T-helper 17 cell (primary cell): ENCODE data around the gene DHX38. TPM values are rescaled to one million over a fixed set of nuclear protein-coding genes. Genes with fewer than 3 reads are reported as not detected.
A peak's percentile ranks its signal among the peaks of the same experiment; 100 is the strongest.
"Not testable (repeated sequence)": the region's sequence is repeated elsewhere in the genome, so short reads cannot be mapped to it uniquely, and the experiment has no call there.

Experiments
- ATAC-seq: fragments of 150-1000 bp; cut with Tn5 transposase; 2 replicates; pipeline ENCODE4 v1.10.0; 2021; ENCODE audit warnings: mild to moderate bottlenecking, moderate library complexity
- DNase-seq, 3 donors: peaks; one replicate each; pipeline versions ENCODE4 v3.0.0 to v3.0.0-alpha.2; 2020 to 2021
- H3K9me3 ChIP-seq: one replicate; pipeline ENCODE4 v1.7.0; 2013; ENCODE audit warnings: low read length, mild to moderate bottlenecking; ENCODE audit not compliant: control insufficient read depth, poor library complexity, severe bottlenecking
- H3K27ac Mint-ChIP-seq: one replicate; pipeline ENCODE4 v1.8.0; 2022; ENCODE audit warnings: mild to moderate bottlenecking, moderate library complexity, mixed read lengths
- H3K27me3 Mint-ChIP-seq: one replicate; pipeline ENCODE4 v1.8.0; 2022; ENCODE audit warnings: mixed read lengths
- H3K36me3 Mint-ChIP-seq: one replicate; pipeline ENCODE4 v1.8.0; 2022; ENCODE audit warnings: low read depth, mixed read lengths
- H3K4me1 Mint-ChIP-seq: one replicate; pipeline ENCODE4 v1.8.0; 2022; ENCODE audit warnings: mild to moderate bottlenecking, mixed read lengths
- H3K4me3 Mint-ChIP-seq: one replicate; pipeline ENCODE4 v1.8.0; 2022; ENCODE audit warnings: mild to moderate bottlenecking, moderate library complexity, mixed read lengths
- total RNA-seq, 4 donors: library from RNA in 2 of 4; stranded (reverse) in 2 of 4; gene quantifications; one replicate each; pipeline ENCODE4 v1.2.3 and lab custom pipeline; 2022 to 2026

The DHX38 gene
- total RNA-seq (100 to 1,000 TPM in 1 of 2 donors, 10 to 100 TPM in 1; 93.5 to 122 TPM), total RNA-seq (lab: John Stamatoyannopoulos, UW) (136 to 233 reads per million in 2 donors)

DNA sequence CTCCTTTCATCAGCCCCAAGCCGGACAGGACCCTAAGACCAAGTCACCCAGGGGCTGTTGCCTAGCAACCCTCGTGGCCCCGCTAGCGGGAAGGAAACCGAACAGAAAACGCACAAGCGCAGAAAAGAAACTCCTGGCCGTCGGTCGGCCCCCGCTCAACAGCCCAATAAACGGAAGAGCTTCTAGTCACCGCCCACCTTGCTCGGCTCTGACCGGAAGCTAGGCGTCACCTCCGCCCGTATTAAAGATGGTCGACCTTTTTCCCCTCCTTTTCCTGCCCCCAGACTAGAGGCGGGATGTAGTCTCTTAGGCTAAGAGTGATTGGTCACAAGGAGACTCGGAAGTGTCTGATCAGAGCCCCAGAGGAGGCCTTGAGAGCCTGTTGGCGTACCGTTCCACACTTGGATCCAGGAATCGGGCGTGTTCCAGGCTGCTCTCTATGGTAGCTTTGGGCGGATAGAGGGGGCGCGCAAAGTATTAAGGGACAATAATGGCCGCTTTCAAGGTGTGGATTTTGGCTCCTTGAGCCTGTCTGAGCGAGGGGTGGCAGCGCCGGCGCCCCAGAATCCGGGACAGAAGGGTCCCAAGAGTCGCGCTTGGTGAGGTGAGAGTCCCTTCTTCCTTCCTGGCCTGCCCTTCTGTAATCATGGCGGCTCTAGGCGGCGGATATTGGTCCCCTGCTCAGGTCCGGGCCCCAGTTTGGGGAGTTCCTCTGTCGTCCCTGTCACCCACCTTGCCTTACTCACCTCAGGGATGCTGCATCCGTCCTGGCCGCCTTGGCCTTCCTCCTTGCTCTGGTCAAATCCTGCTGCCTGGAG lies at the start of gene DHX38, which contains the start of gene TXNL4B:
Gene DHX38, plus strand, starts transcription at position 400 of the 818 bp plus-strand sequence. CDS start 2,311 bp downstream, outside the sequence.
Gene TXNL4B, minus strand, starts transcription at position 173 of the 818 bp plus-strand sequence. CDS start 2,871 bp downstream, outside the sequence.
- Mint-ChIP-seq H3K4me1 (peaks cover 55% of the 10 kb centered on the region), H3K36me3 (peaks cover 12% of the 10 kb centered on the region), H3K27me3 (no peaks in the 10 kb centered on the region), H3K4me3 (peak within 1 kb of the TSS; percentile 98), H3K27ac (peak within 1 kb of the TSS; percentile 99)
- DNase-seq = peak; percentile 74 to 84 (median 81)
- H3K9me3 ChIP-seq = no peaks in the 10 kb centered on the region
- peak; percentile 97 for ATAC-seq

DNA sequence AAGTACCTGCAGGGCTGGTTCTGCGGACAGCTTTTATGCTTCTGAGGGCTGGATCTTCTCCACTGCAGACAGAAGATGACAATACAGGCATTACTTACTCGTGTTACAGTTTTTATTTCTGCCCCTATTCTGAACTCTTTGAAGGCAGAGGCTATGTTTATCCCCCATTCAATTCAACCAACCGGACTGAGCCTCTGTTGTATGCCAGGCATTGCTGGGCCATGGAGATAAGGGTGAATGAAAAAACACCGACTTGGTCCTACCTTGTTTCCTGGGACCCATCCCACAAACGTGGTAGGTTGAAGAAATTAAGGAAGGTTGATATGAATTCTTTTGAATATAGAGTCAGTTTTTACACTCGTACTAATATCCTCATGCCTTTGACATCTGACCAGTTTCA lies 49.4 kb upstream of the DHX38 start:
- H3K27me3 Mint-ChIP-seq = no peaks in the 10 kb centered on the region
- no peaks in the 10 kb centered on the region for H3K9me3 ChIP-seq
- no peaks in the 10 kb centered on the region for H3K36me3 Mint-ChIP-seq
- ATAC-seq (no peak), DNase-seq (no peak)
- no peaks in the 10 kb centered on the region for H3K4me1 Mint-ChIP-seq
- no peak overlapping the region for H3K4me3 Mint-ChIP-seq
- H3K27ac Mint-ChIP-seq = no peak overlapping the region

- no peaks in the 10 kb centered on the region for H3K27me3 Mint-ChIP-seq
- no peaks in the 10 kb centered on the region for H3K9me3 ChIP-seq
- H3K4me1 Mint-ChIP-seq = no peaks in the 10 kb centered on the region
- ATAC-seq (no peak), DNase-seq (no peak)
- no peaks in the 10 kb centered on the region for H3K36me3 Mint-ChIP-seq
- H3K4me3 Mint-ChIP-seq = no peak overlapping the region
- no peak overlapping the region for H3K27ac Mint-ChIP-seq
Observed at GRCh38 chr16:72044825-72045359, 48.8 kb upstream of the DHX38 start.

- ATAC-seq = no peak
- no peaks in the 10 kb centered on the region for H3K36me3 Mint-ChIP-seq
- no peaks in the 10 kb centered on the region for H3K9me3 ChIP-seq
- no peak overlapping the region for H3K27ac Mint-ChIP-seq
- H3K27me3 Mint-ChIP-seq = no peaks in the 10 kb centered on the region
- H3K4me1 Mint-ChIP-seq = no peaks in the 10 kb centered on the region
- no peak for DNase-seq
- no peak overlapping the region for H3K4me3 Mint-ChIP-seq
Observed at GRCh38 chr16:72049110-72049509, 44.5 kb upstream of the DHX38 start.

- ATAC-seq = no peak
- H3K9me3 ChIP-seq = no peaks in the 10 kb centered on the region
- no peak overlapping the region for H3K4me3 Mint-ChIP-seq
- H3K27me3 Mint-ChIP-seq = no peaks in the 10 kb centered on the region
- H3K36me3 Mint-ChIP-seq = peaks cover 2% of the 10 kb centered on the region
- H3K27ac Mint-ChIP-seq = no peak overlapping the region
- no peak for DNase-seq
- no peaks in the 10 kb centered on the region for H3K4me1 Mint-ChIP-seq
Observed at GRCh38 chr16:72050769-72051464, 42.7 kb upstream of the DHX38 start.

GRCh38 chr16:72051818-72052217 lies 41.8 kb upstream of the DHX38 start:
- no peaks in the 10 kb centered on the region for H3K9me3 ChIP-seq
- H3K4me1 Mint-ChIP-seq = no peaks in the 10 kb centered on the region
- H3K27ac Mint-ChIP-seq = peak overlapping the region; percentile 24
- H3K4me3 Mint-ChIP-seq = no peak overlapping the region
- no peaks in the 10 kb centered on the region for H3K27me3 Mint-ChIP-seq
- H3K36me3 Mint-ChIP-seq = peaks cover 2% of the 10 kb centered on the region
- DNase-seq (no peak), ATAC-seq (no peak)

DNA sequence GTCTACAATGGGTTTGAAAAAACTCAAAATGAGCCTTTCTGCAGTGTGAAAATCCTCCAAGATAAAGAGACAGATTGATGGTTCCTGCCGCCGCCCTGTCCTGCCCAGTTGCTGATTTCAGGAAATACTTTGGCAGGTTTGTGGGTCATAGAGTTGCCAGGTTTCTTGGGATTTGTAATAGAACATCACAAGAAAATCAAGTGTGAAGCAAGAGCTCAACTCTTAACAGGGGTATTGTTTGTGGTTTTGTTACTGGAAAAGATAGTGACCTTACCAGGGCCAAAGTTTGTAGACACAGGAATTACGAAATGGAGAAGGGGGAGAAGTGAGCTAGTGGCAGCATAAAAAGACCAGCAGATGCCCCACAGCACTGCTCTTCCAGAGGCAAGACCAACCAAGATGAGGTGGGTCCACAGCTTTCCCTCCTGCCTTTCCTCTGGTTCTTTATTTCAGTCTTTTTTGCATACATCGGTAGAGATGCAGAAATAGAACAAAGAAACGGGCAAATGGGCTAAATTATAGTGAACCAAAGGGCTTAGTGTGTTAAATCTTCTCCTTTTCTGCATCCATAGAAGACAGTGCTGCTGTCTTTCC lies 39.3 kb upstream of the DHX38 start, which contains the start of gene HP:
Gene HP, plus strand, starts transcription at position 252 of the 594 bp plus-strand sequence. Its CDS starts 148 bp downstream, at position 400.
- H3K36me3 Mint-ChIP-seq, ATAC-seq, H3K4me1 Mint-ChIP-seq, H3K4me3 Mint-ChIP-seq, H3K27ac Mint-ChIP-seq, H3K27me3 Mint-ChIP-seq, DNase-seq, H3K9me3 ChIP-seq: not testable (repeated sequence)

DNA sequence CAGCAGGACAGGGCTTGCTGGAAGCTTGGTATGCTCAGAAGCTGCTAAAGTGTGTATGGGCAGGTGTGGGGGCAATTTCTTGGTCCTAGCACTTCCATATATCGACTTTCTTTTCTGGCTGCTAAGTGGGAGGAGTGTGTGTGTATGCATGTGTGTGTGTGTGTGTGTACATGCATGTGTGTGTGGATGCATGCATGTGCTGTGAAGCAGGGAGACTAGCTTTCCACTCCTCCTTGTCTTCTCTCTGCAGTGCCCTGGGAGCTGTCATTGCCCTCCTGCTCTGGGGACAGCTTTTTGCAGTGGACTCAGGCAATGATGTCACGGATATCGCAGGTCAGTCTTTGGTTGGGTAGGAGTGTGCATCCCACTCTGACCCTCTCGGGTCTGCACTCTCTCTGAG lies 37.7 kb upstream of the DHX38 start:
- H3K36me3 Mint-ChIP-seq = peaks cover 5% of the 10 kb centered on the region
- H3K4me3 Mint-ChIP-seq = no peak overlapping the region
- H3K9me3 ChIP-seq = no peaks in the 10 kb centered on the region
- peak overlapping the region; percentile 9 for H3K27ac Mint-ChIP-seq
- peaks cover 2% of the 10 kb centered on the region for H3K4me1 Mint-ChIP-seq
- no peak for DNase-seq
- no peak for ATAC-seq
- H3K27me3 Mint-ChIP-seq = no peaks in the 10 kb centered on the region

GRCh38 chr16:72057313-72057712 lies 36.3 kb upstream of the DHX38 start:
- not testable (repeated sequence) for H3K36me3 Mint-ChIP-seq, H3K4me1 Mint-ChIP-seq, H3K27ac Mint-ChIP-seq, H3K4me3 Mint-ChIP-seq, ATAC-seq, H3K27me3 Mint-ChIP-seq, H3K9me3 ChIP-seq, DNase-seq

- not testable (repeated sequence) for H3K4me1 Mint-ChIP-seq, DNase-seq, H3K36me3 Mint-ChIP-seq, H3K9me3 ChIP-seq, H3K4me3 Mint-ChIP-seq, ATAC-seq, H3K27me3 Mint-ChIP-seq, H3K27ac Mint-ChIP-seq
Observed at GRCh38 chr16:72059060-72059459, 34.6 kb upstream of the DHX38 start.

DNA sequence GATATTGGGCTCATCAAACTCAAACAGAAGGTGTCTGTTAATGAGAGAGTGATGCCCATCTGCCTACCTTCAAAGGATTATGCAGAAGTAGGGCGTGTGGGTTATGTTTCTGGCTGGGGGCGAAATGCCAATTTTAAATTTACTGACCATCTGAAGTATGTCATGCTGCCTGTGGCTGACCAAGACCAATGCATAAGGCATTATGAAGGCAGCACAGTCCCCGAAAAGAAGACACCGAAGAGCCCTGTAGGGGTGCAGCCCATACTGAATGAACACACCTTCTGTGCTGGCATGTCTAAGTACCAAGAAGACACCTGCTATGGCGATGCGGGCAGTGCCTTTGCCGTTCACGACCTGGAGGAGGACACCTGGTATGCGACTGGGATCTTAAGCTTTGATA lies 33.2 kb upstream of the DHX38 start:
- ATAC-seq (no peak), DNase-seq (no peak)
- H3K4me1 Mint-ChIP-seq = peaks cover 8% of the 10 kb centered on the region
- no peaks in the 10 kb centered on the region for H3K27me3 Mint-ChIP-seq
- peaks cover 5% of the 10 kb centered on the region for H3K36me3 Mint-ChIP-seq
- H3K27ac Mint-ChIP-seq = no peak overlapping the region
- no peak overlapping the region for H3K4me3 Mint-ChIP-seq
- no peaks in the 10 kb centered on the region for H3K9me3 ChIP-seq

DNA sequence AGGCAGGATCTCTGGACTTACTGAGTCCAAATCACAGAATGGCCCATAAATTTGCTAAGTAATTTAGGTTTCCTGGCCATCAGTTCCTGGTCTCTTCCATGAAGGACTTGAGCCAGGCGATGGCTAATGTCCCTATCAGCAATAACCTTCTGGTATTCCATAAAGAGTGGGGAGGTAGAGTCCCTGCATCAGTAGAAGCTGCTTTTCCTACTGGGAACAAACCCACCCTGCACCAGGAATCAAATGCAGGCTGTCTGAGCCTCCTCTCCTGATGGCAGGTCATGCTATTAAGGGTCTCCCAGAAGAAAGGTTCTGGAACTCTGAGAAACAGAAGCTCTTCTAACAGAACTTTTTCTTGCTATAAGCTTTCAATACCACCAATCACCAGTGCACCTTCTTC lies 32.1 kb upstream of the DHX38 start:
- Mint-ChIP-seq H3K27me3 (no peaks in the 10 kb centered on the region), H3K4me3 (no peak overlapping the region), H3K4me1 (peaks cover 12% of the 10 kb centered on the region), H3K36me3 (peaks cover 2% of the 10 kb centered on the region), H3K27ac (no peak overlapping the region)
- no peak for DNase-seq
- no peaks in the 10 kb centered on the region for H3K9me3 ChIP-seq
- ATAC-seq = no peak

- no peaks in the 10 kb centered on the region for H3K36me3 Mint-ChIP-seq
- DNase-seq (no peak), ATAC-seq (no peak)
- no peak overlapping the region for H3K4me3 Mint-ChIP-seq
- peak overlapping the region; percentile 71 for H3K27ac Mint-ChIP-seq
- H3K9me3 ChIP-seq = no peaks in the 10 kb centered on the region
- peaks cover 9% of the 10 kb centered on the region for H3K4me1 Mint-ChIP-seq
- H3K27me3 Mint-ChIP-seq = no peaks in the 10 kb centered on the region
Observed at GRCh38 chr16:72064361-72064894, 29.2 kb upstream of the DHX38 start.
